Panc1 (cell line): ENCODE results near the gene FBXL4. TPM values are rescaled to one million over a fixed set of nuclear protein-coding genes. Genes with fewer than 3 reads are reported as not detected.

Source experiments
- ATAC-seq: fragments of 200-7000 bp; cut with Tn5 transposase; 2 replicates; pipeline ENCODE4 v1.9.1; 2020; ENCODE audit warnings: mild to moderate bottlenecking, moderate library complexity
- BruUV-seq: library from RNA; stranded (reverse); fragments of 400-500 nt; replicated peaks from 2 replicates; lab custom pipeline; 2021; lab: Mats Ljungman, UMichigan
- CTCF ChIA-PET: fragments of 300-600 bp; sonication (Branson Sonifier 250); formaldehyde crosslinking; loops from one replicate; lab custom pipeline; 2022; ENCODE audit warnings: antibody characterized with exemption; lab: Charles Lee
- POLR2A ChIA-PET: fragments of 300-600 bp; sonication (Branson Sonifier 250); formaldehyde crosslinking; loops from one replicate; lab custom pipeline; 2022; ENCODE audit warnings: antibody characterized with exemption; lab: Charles Lee
- DNase-seq: peaks from one replicate; pipeline ENCODE4 v3.0.0-alpha.2; 2010; ENCODE audit warnings: low read depth, low spot score
- H3K27ac ChIP-seq: 2 replicates; pipeline ENCODE4 v1.5.1; 2011; ENCODE audit warnings: mild to moderate bottlenecking, low read length, inconsistent platforms
- H3K27me3 ChIP-seq: fragments of 200-500 bp; sonication (Bioruptor generic); 2 replicates; pipeline ENCODE4 v1.6.0; 2014; ENCODE audit warnings: low read length, inconsistent platforms; ENCODE audit not compliant: control insufficient read depth, insufficient read depth
- H3K36me3 ChIP-seq: fragments of 200-500 bp; sonication (Bioruptor generic); 2 replicates; pipeline ENCODE4 v1.5.1; 2014; ENCODE audit warnings: inconsistent platforms, mild to moderate bottlenecking, low read length, moderate library complexity; ENCODE audit not compliant: control insufficient read depth, insufficient read depth
- H3K4me1 ChIP-seq: 2 replicates; pipeline ENCODE4 v1.5.1; 2011; ENCODE audit warnings: inconsistent platforms, mild to moderate bottlenecking, low read length, moderate library complexity; ENCODE audit not compliant: control insufficient read depth, insufficient read depth
- H3K4me3 ChIP-seq, 2 experiments: 2 replicates each; pipeline ENCODE4 v1.5.1; 2011 to 2012; ENCODE audit warnings: low read depth in 2 of 2, low read length in 2 of 2, mild to moderate bottlenecking in 2 of 2, inconsistent platforms in 1 of 2, moderate library complexity in 1 of 2
- H3K9me3 ChIP-seq: fragments of 200-500 bp; sonication (Bioruptor generic); 2 replicates; pipeline ENCODE4 v1.5.1; 2014; ENCODE audit warnings: low read depth, mild to moderate bottlenecking, inconsistent platforms, low read length, moderate library complexity; ENCODE audit not compliant: control insufficient read depth, insufficient read depth
- CTCF ChIP-seq: fragments of 450-650 bp; IDR thresholded peaks from 2 replicates; pipeline ENCODE4 v1.5.1; 2017; ENCODE audit warnings: mild to moderate bottlenecking
- POLR2AphosphoS5 ChIP-seq: IDR thresholded peaks from 2 replicates; pipeline ENCODE4 v1.6.1; 2012; ENCODE audit warnings: mild to moderate bottlenecking, low read depth, low read length, moderate library complexity
- REST ChIP-seq, 2 experiments: IDR thresholded peaks; 2 replicates each; pipeline ENCODE4 v1.6.1; 2011 to 2012; ENCODE audit warnings: low read depth in 2 of 2, control low read depth in 1 of 2, low read length in 1 of 2, mild to moderate bottlenecking in 1 of 2, moderate library complexity in 1 of 2; ENCODE audit not compliant: insufficient read depth in 1 of 2
- SIN3A ChIP-seq: IDR thresholded peaks from 2 replicates; pipeline ENCODE4 v1.6.1; 2012; ENCODE audit warnings: low read depth, mild to moderate bottlenecking, low read length, moderate library complexity, borderline replicate concordance; ENCODE audit not compliant: insufficient read depth
- TCF7L2 ChIP-seq: IDR thresholded peaks from 2 replicates; pipeline ENCODE4 v1.6.1; 2011; ENCODE audit warnings: mild to moderate bottlenecking, low read depth, low read length, inconsistent platforms
- in situ Hi-C: cut with HindIII; loops from 2 replicates; pipeline ENCODE4 v1.10.0; 2016; ENCODE audit warnings: low sequenced_read_pairs, low pct_unique_long_range_greater_than_20kb
- intact Hi-C: fragments of 100-400 bp; cut with micrococcal nuclease; formaldehyde crosslinking; loops from one replicate; pipeline ENCODE4 v1.10.0; 2022; ENCODE audit not compliant: unreplicated experiment
- total RNA-seq: library from RNA; stranded (reverse); gene quantifications from one replicate; pipeline ENCODE4 v1.2.1, GENCODE V29; 2021; ENCODE audit not compliant: unreplicated experiment

The FBXL4 gene
- total RNA-seq, 1 experiment from 2014 or later: 11.5 TPM

- ChIA-PET CTCF (interaction anchor here (1.1 kb wide), 1 partner anchor 287 kb away, joined by 3 read pairs; no protein-coding TSS in a partner anchor), POLR2A (no interaction called here)
- Histone ChIP-seq H3K27ac (no peak overlapping the region), H3K9me3 (no peaks in the 10 kb centered on the region), H3K36me3 (no peaks in the 10 kb centered on the region), H3K27me3 (peaks cover 52% of the 10 kb centered on the region), H3K4me1 (peaks cover 9% of the 10 kb centered on the region), H3K4me3 (peak overlapping the region; percentile 45 to 60; a peak in 3 of 4 replicates)
- ATAC-seq (peak; percentile 6), DNase-seq (no peak)
- in situ Hi-C loops (no loop called here), intact Hi-C loops (no loop called here)
- BruUV-seq: no TSS peak
- no peak for TF ChIP-seq POLR2AphosphoS5
- TF ChIP-seq CTCF: no peak
- no peak for TF ChIP-seq SIN3A
- TF ChIP-seq TCF7L2: no peak
- TF ChIP-seq REST (IDR thresholded peaks at IDR 0.05; ENCODE audit: insufficient read depth in 1 of 2, low read depth in 2 of 2, low read length in 1 of 2): no peak
Observed at GRCh38 chr6:98832284-98833056, 115.3 kb downstream of the FBXL4 start.

DNA sequence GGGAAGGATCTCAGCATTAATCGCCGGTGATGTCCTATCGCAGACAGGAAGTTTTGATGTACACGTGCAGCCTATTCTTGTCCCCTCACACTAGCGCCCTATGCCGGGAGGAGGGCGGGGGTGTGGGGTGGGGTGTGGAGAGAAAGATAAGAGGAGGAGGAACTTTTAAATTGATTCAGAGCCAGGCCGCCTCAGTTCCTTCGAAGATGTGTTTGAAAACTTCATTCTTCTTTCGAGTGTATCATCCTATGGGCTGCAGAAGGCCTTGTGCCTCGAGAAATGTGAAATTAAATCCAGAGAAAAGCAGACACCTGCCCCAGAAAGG is 115.8 kb downstream of the FBXL4 start:
- intact Hi-C loops (no loop called here), in situ Hi-C loops (no loop called here)
- ChIA-PET CTCF (no interaction called here), POLR2A (no interaction called here)
- no peaks in the 10 kb centered on the region for H3K36me3 ChIP-seq
- TF ChIP-seq SIN3A: no peak
- TF ChIP-seq CTCF: no peak
- TF ChIP-seq TCF7L2: no peak
- TF ChIP-seq REST (IDR thresholded peaks at IDR 0.05; ENCODE audit: insufficient read depth in 1 of 2, low read depth in 2 of 2, low read length in 1 of 2): no peak
- no peak for TF ChIP-seq POLR2AphosphoS5
- peaks cover 9% of the 10 kb centered on the region for H3K4me1 ChIP-seq
- DNase-seq: no peak
- no TSS peak for BruUV-seq
- ATAC-seq: no peak
- no peaks in the 10 kb centered on the region for H3K9me3 ChIP-seq
- H3K4me3 ChIP-seq: no peak overlapping the region
- H3K27me3 ChIP-seq: peaks cover 50% of the 10 kb centered on the region
- no peak overlapping the region for H3K27ac ChIP-seq
